ENCODE results near the gene APMAP. TPM values are rescaled to one million over a fixed set of nuclear protein-coding genes. Genes with fewer than 3 reads are reported as not detected.

The APMAP gene
- total RNA-seq, 1 donor from 2014 or later = 28.2 TPM

- intact Hi-C loops (cut with DNase I) = loop anchor here (5.0 to 10.0 kb wide), 2 partner anchors 757 to 984 kb away; no protein-coding TSS in a partner anchor
- DNase-seq (ENCODE audit: low spot score) = no peak
Measured at GRCh38 chr20:24918579-24919566, 73.7 kb downstream of the APMAP start.

GRCh38 chr20:24917797-24918578, 74.6 kb downstream of the APMAP start:
- DNase-seq (ENCODE audit: low spot score) = peak; percentile 87
- intact Hi-C loops (cut with DNase I) = loop anchor here (5.0 to 10.0 kb wide), 2 partner anchors 756 to 983 kb away; no protein-coding TSS in a partner anchor

- intact Hi-C loops (cut with DNase I) = loop anchor here (5.0 to 10.0 kb wide), 2 partner anchors 755 to 982 kb away; no protein-coding TSS in a partner anchor
- no peak for DNase-seq (ENCODE audit: low spot score)
Measured at GRCh38 chr20:24917056-24917455, 75.5 kb downstream of the APMAP start.

DNA sequence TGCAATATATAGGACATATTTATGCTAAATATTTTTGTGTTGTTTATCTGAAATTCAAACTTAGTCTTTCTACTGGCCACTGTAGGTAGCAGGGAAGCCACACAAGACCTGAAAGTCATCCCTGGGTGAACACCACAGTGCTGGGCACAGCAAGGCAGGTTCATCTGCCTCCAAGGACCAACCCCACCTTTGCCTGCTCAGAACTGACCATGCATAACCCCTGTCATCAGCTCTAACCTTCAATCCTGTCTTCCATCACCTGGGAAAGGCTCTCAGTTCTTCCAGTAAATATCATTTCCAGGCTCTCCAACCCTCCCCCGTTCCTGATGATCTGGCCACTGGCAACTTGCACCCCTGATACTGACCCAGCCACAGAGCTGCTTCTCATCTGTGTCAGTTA, 76.1 kb downstream of the APMAP start:
- intact Hi-C loops (cut with DNase I) = loop anchor here (5.0 to 10.0 kb wide), 2 partner anchors 754 to 982 kb away; no protein-coding TSS in a partner anchor
- DNase-seq (ENCODE audit: low spot score) = no peak

DNA sequence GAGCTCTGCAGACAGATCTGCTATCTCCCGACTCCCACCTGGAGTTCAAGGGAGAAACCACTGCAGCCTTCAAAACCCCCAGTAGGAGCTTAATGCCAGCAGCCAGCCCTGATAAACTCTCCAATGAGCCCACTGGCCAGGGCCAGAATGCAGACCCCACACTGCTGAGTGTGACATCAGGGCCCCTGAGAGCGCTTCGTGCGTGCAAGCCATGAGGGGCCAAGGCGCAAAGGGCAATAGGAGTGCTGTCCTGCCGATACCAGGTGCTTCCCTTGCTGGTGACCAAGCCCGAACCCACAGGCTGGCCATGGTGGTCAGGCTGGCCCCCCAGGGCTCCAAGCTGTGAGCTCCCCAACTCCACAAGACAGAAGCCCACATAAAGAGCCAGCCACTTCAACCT, 76.7 kb downstream of the APMAP start:
- intact Hi-C loops (cut with DNase I) = loop anchor here (5.0 to 10.0 kb wide), 2 partner anchors 754 to 981 kb away; no protein-coding TSS in a partner anchor
- no peak for DNase-seq (ENCODE audit: low spot score)

DNA sequence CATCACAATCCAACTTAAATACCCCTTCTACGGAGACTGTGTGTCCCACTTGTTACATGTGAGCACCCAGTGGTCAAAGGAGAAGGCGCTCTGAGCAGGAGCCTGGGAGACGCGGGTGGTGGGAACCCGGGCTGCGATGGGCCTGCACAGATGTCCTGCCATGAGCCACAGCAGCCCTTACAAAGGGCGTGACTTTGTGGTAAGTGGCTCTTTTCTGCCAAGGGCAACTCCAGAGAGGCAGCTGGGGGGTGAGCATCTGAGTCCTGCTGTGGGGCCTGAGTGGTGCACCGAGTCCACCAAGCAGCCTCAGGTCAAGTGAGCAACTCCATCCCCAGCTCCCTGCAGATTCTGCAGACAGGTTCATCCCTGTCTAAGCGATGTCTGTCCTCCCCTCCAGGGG, 77.1 kb downstream of the APMAP start:
- DNase-seq (ENCODE audit: low spot score) = no peak
- intact Hi-C loops (cut with DNase I) = loop anchor here (5.0 to 10.0 kb wide), 2 partner anchors 753 to 981 kb away; no protein-coding TSS in a partner anchor

DNA sequence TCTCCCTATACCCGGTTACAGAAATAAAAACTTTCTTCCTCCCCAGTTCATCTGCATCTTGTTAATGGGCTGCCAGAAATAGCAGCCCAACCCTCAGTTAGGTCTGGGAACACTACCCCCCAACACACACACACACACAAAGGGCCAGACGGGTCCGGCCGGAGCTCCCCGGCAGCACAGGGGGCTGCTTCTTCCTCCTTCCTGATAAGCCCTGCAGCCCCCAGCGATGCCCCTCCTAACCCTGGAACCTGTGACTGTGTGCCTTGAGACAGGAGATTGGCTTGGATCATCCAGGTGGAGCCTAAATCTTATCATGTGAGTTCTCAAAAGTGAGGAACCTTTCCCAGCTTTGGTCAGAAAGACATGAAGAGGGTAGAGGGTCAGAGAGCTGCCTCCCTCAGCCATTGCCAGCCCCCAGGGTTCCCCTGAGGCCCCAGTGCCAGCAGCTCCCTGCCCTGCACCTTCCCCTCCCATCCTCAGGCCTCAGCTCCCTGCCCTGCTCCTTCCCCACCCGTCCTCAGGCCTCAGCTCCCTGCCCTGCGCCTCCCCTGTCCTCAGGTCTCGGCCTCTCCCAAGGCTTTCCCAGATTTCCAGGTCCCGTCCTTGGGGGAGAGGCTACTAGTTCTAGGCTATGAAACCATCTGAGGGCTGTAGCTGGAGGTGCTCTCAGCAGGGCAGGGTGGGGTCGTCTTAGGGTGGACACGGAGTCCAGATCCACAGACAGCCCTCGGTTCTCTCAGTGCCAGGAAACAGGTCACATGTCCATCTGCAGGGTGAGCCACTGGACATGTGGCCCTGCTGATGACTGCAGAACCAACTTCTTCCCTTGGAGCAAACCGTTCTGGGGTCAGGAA, 77.9 kb downstream of the APMAP start:
- intact Hi-C loops (cut with DNase I) = loop anchor here (5.0 to 10.0 kb wide), 2 partner anchors 752 to 980 kb away; no protein-coding TSS in a partner anchor

GRCh38 chr20:24913076-24913628, 79.4 kb downstream of the APMAP start:
- intact Hi-C loops (cut with DNase I) = loop anchor here (10.0 kb wide), 1 partner anchor 978 kb away; no protein-coding TSS in a partner anchor
- no peak for DNase-seq (ENCODE audit: low spot score)

More for the DNA sequence above, 77.9 kb downstream of the APMAP start:
- DNase-seq (ENCODE audit: low spot score) = no peak

Other genes with a start within 250 kb of the APMAP start
- gene CST7, start 43.5 kb downstream of the APMAP start, total RNA-seq = 1.6 TPM
- 47.6 TPM for gene ACSS1, start 65.4 kb upstream of the APMAP start, total RNA-seq
- gene VSX1, start 89.4 kb upstream of the APMAP start, total RNA-seq = 0.54 TPM
- gene ENTPD6, start 203.0 kb upstream of the APMAP start, total RNA-seq = 102 TPM

Data from cardiac septum (tissue), 1 donor.